Activated T-helper 9 cell treated with anti-CD3 and anti-CD28 coated beads, Interleukin-2, amount 50 U/mL, for 16 hours (primary cell): ENCODE results near the gene NRDC.
"Not testable (repeated sequence)": the region's sequence is repeated elsewhere in the genome, so short reads cannot be mapped to it uniquely, and the experiment has no call there.

Experiments
- DNase-seq: peaks from one replicate; pipeline ENCODE4 v3.0.0-alpha.2; 2020; ENCODE audit warnings: low read depth

The NRDC gene

GRCh38 chr1:51897699-51898031 lies 19.1 kb upstream of the NRDC start:
- DNase-seq, result no peak

- not testable (repeated sequence) for DNase-seq
Observed at GRCh38 chr1:51894748-51895147, 16.2 kb upstream of the NRDC start.

- no peak for DNase-seq
Observed at GRCh38 chr1:51878308-51878615, 265 bp downstream of the NRDC start.

GRCh38 chr1:51877434-51878307 lies 856 bp downstream of the NRDC start:
- DNase-seq, result no peak

- DNase-seq, result no peak
Observed at GRCh38 chr1:51875836-51876235, 2.7 kb downstream of the NRDC start.

GRCh38 chr1:51875291-51875772 lies 3.2 kb downstream of the NRDC start:
- DNase-seq, result no peak

- DNase-seq, result not testable (repeated sequence)
Observed at GRCh38 chr1:51873270-51873669, 5.3 kb downstream of the NRDC start.

GRCh38 chr1:51871351-51871975 lies 7.1 kb downstream of the NRDC start:
- no peak for DNase-seq

GRCh38 chr1:51870603-51871350 lies 7.8 kb downstream of the NRDC start:
- no peak for DNase-seq

- DNase-seq, result no peak
Observed at GRCh38 chr1:51867479-51868232, 10.9 kb downstream of the NRDC start.

- DNase-seq, result no peak
Observed at GRCh38 chr1:51863384-51863783, 15.1 kb downstream of the NRDC start.

GRCh38 chr1:51861669-51862068 lies 16.9 kb downstream of the NRDC start:
- DNase-seq, result no peak

- no peak for DNase-seq
Observed at GRCh38 chr1:51859735-51860134, 18.8 kb downstream of the NRDC start.

- no peak for DNase-seq
Observed at GRCh38 chr1:51859333-51859732, 19.2 kb downstream of the NRDC start.

- DNase-seq, result no peak
Observed at GRCh38 chr1:51858892-51859291, 19.6 kb downstream of the NRDC start.

- no peak for DNase-seq
Observed at GRCh38 chr1:51856745-51857144, 21.8 kb downstream of the NRDC start.

GRCh38 chr1:51855624-51856023 lies 22.9 kb downstream of the NRDC start:
- DNase-seq, result no peak

- DNase-seq, result no peak
Observed at GRCh38 chr1:51853360-51853759, 25.2 kb downstream of the NRDC start.

GRCh38 chr1:51851882-51852396 lies 26.6 kb downstream of the NRDC start:
- no peak for DNase-seq

- no peak for DNase-seq
Observed at GRCh38 chr1:51850420-51851223, 27.9 kb downstream of the NRDC start.

GRCh38 chr1:51847294-51847920 lies 31.1 kb downstream of the NRDC start:
- DNase-seq, result no peak
